Mesodermal cell (in vitro differentiated cells): Measurements from ENCODE around the gene SMG6.
A peak's percentile ranks its signal among the peaks of the same experiment; 100 is the strongest.
"Not testable (repeated sequence)": the region's sequence is repeated elsewhere in the genome, so short reads cannot be mapped to it uniquely, and the experiment has no call there.

Experiments
- H3K27ac ChIP-seq: 2 replicates; pipeline ENCODE4 v1.7.0; 2013; ENCODE audit warnings: mild to moderate bottlenecking, low read depth, low read length, moderate library complexity; ENCODE audit not compliant: severe bottlenecking
- H3K36me3 ChIP-seq: 2 replicates; pipeline ENCODE4 v1.7.1; 2013; ENCODE audit warnings: mild to moderate bottlenecking, low read length, moderate library complexity; ENCODE audit not compliant: control insufficient read depth, insufficient read depth
- H3K4me1 ChIP-seq: one replicate; pipeline ENCODE4 v1.7.1; 2013; ENCODE audit warnings: mild to moderate bottlenecking, low read length; ENCODE audit not compliant: insufficient read depth, control insufficient read depth, poor library complexity, severe bottlenecking
- H3K4me3 ChIP-seq: 2 replicates; pipeline ENCODE4 v1.7.0; 2013; ENCODE audit warnings: low read length, control low read depth, mild to moderate bottlenecking; ENCODE audit not compliant: insufficient read depth, poor library complexity, severe bottlenecking; ENCODE audit errors: extremely low read depth
- H3K9me3 ChIP-seq: 2 replicates; pipeline ENCODE4 v1.7.1; 2013; ENCODE audit warnings: mild to moderate bottlenecking, low read length, moderate library complexity; ENCODE audit not compliant: control insufficient read depth
- WGBS, 2 experiments: methylation state at CpG; one replicate each; pipeline ENCODE4 v1.1.5; 2013; ENCODE audit warnings: missing lambda C conversion rate in 2 of 2; ENCODE audit not compliant: insufficient coverage in 2 of 2; 5-methylcytosine and 5-hydroxymethylcytosine counted together

The SMG6 gene

GRCh38 chr17:2202996-2203575 lies 100.5 kb downstream of the SMG6 start:
- 86 to 93% methylated on average over 3 of the region's 3 CpGs for WGBS, 2 experiments

DNA sequence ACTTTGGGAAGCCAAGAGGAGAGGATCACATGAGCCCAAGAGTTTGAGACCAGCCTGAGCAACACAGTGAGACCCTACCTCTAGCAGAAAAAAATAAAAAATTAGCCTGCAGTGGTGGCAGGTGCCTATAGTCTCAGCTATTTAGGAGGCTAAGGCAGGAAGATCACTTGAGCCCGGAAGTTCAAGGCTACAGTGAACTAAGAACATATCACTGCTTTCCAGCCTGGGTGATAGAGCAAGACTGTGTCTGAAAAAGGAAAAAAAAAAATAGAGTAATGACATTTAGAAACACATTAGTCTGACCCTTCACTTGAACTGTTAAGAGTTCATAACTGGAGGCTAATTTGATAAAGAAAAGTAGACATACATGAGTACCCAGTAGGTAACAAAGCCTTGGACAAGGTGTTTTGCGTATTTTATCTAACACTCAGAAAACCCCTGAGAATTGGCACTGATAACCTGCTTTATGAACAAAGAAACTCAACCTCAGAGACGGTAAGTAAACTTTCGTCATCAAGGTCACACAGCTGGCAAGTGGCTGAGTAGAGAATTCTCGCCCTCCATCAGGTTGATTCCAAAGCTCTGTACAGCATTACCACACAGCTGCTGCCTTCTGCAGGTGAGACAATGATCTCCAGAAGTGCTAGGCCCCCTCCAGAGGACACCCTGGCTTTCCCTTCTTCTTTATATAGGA lies 101.1 kb downstream of the SMG6 start:
- Histone ChIP-seq H3K36me3 (peaks cover 25% of the 10 kb centered on the region), H3K4me1 (no peaks in the 10 kb centered on the region), H3K4me3 (no peak overlapping the region), H3K9me3 (no peaks in the 10 kb centered on the region), H3K27ac (no peak overlapping the region)
- 94 to 100% methylated on average over 3 to 4 of the region's 5 CpGs for WGBS, 2 experiments

More at GRCh38 chr17:2202996-2203575, 100.5 kb downstream of the SMG6 start:
- H3K4me3 ChIP-seq, result no peak overlapping the region
- H3K4me1 ChIP-seq, result peaks cover 2% of the 10 kb centered on the region
- H3K27ac ChIP-seq, result no peak overlapping the region
- H3K9me3 ChIP-seq, result no peaks in the 10 kb centered on the region
- peaks cover 25% of the 10 kb centered on the region for H3K36me3 ChIP-seq

DNA sequence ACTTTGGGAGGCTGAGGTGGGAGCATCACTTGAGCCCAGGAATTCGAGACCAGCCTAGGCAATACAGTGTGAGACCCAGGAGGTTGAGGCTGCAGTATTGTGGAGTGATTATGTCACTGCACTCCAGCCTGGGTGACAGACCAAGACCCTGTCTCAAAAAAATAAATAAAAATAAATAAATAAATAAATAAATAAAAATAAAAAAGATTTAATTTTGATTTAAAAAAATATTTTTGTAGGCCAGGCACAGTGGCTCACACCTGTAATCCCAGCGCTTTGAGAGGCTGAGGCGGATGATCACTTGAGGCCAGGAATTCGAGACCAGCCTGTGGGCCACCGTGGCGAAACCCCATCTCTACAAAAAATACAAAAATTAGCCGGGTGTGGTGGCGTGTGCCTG lies 104.2 kb downstream of the SMG6 start:
- H3K36me3 ChIP-seq, result peaks cover 26% of the 10 kb centered on the region
- not testable (repeated sequence) for H3K27ac ChIP-seq, H3K4me3 ChIP-seq, H3K4me1 ChIP-seq, H3K9me3 ChIP-seq
- WGBS, 2 experiments, result 91 to 93% methylated on average over 6 of the region's 8 CpGs

GRCh38 chr17:2198927-2199326 lies 104.7 kb downstream of the SMG6 start:
- Histone ChIP-seq H3K27ac (no peak overlapping the region), H3K4me1 (no peaks in the 10 kb centered on the region), H3K4me3 (no peak overlapping the region), H3K9me3 (no peaks in the 10 kb centered on the region), H3K36me3 (peaks cover 27% of the 10 kb centered on the region)
- WGBS, 2 experiments, result 93 to 100% methylated on average over 3 of the region's 6 CpGs

- Histone ChIP-seq H3K9me3 (no peaks in the 10 kb centered on the region), H3K27ac (no peak overlapping the region), H3K4me3 (no peak overlapping the region), H3K4me1 (peaks cover 12% of the 10 kb centered on the region), H3K36me3 (peaks cover 17% of the 10 kb centered on the region)
- 100% methylated on average over 2 to 4 of the region's 6 CpGs for WGBS, 2 experiments
These were observed 106.3 kb downstream of the SMG6 start for GRCh38 chr17:2197271-2197670.

DNA sequence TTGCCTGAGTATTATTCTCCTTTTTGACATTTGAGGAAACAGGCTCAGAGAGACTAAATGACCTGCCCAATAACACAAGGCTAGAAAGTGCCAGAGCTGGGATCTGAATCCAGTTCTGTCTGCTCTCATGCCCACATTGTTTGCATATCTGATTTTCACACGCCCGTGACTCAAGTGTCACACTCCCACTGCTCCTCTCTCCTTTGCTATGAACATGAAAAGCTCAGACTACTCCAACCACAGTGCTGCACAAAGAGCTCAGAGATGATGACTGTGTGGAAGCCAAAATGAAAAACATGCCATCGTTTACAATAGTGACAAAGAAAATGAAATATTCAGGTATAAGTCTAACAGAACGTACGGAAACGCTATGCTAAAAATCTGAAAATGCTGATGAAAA lies 107.9 kb downstream of the SMG6 start:
- no peak overlapping the region for H3K27ac ChIP-seq

GRCh38 chr17:2194889-2195335 lies 108.7 kb downstream of the SMG6 start:
- Histone ChIP-seq H3K9me3 (no peaks in the 10 kb centered on the region), H3K27ac (no peak overlapping the region), H3K36me3 (peaks cover 24% of the 10 kb centered on the region), H3K4me1 (peaks cover 29% of the 10 kb centered on the region), H3K4me3 (no peak overlapping the region)
- WGBS, 2 experiments, result 49 to 69% methylated on average over 3 to 4 of the region's 5 CpGs

More for the DNA sequence above, 107.9 kb downstream of the SMG6 start:
- Histone ChIP-seq H3K36me3 (peaks cover 22% of the 10 kb centered on the region), H3K4me3 (no peak overlapping the region), H3K9me3 (no peaks in the 10 kb centered on the region), H3K4me1 (peaks cover 21% of the 10 kb centered on the region)
- WGBS, 2 experiments, result 87 to 98% methylated on average over 4 to 5 of the region's 6 CpGs

- Histone ChIP-seq H3K36me3 (peaks cover 36% of the 10 kb centered on the region), H3K4me1 (peaks cover 31% of the 10 kb centered on the region), H3K9me3 (no peaks in the 10 kb centered on the region), H3K4me3 (no peak overlapping the region), H3K27ac (peak overlapping the region; percentile 69)
- WGBS, 2 experiments, result 75 to 80% methylated on average over 4 to 7 of the region's 7 CpGs
These were observed 111.1 kb downstream of the SMG6 start for GRCh38 chr17:2192367-2193057.

GRCh38 chr17:2191785-2192184 lies 111.8 kb downstream of the SMG6 start:
- 89 to 91% methylated on average over 6 of the region's 9 CpGs for WGBS, 2 experiments
- H3K36me3 ChIP-seq, result peaks cover 38% of the 10 kb centered on the region
- no peak overlapping the region for H3K27ac ChIP-seq
- H3K4me1 ChIP-seq, result peaks cover 31% of the 10 kb centered on the region
- no peak overlapping the region for H3K4me3 ChIP-seq
- no peaks in the 10 kb centered on the region for H3K9me3 ChIP-seq

- Histone ChIP-seq H3K27ac (no peak overlapping the region), H3K4me3 (no peak overlapping the region), H3K36me3 (peaks cover 44% of the 10 kb centered on the region), H3K4me1 (peaks cover 31% of the 10 kb centered on the region), H3K9me3 (no peaks in the 10 kb centered on the region)
- 93 to 97% methylated on average over 5 to 6 of the region's 6 CpGs for WGBS, 2 experiments
These were observed 112.4 kb downstream of the SMG6 start for GRCh38 chr17:2191227-2191626.
